ENCODE results near the gene SIN3B. TPM values are rescaled to one million over a fixed set of nuclear protein-coding genes. Genes with fewer than 3 reads are reported as not detected.
A peak's percentile ranks its signal among the peaks of the same experiment; 100 is the strongest.

Gene SIN3B, protein sequence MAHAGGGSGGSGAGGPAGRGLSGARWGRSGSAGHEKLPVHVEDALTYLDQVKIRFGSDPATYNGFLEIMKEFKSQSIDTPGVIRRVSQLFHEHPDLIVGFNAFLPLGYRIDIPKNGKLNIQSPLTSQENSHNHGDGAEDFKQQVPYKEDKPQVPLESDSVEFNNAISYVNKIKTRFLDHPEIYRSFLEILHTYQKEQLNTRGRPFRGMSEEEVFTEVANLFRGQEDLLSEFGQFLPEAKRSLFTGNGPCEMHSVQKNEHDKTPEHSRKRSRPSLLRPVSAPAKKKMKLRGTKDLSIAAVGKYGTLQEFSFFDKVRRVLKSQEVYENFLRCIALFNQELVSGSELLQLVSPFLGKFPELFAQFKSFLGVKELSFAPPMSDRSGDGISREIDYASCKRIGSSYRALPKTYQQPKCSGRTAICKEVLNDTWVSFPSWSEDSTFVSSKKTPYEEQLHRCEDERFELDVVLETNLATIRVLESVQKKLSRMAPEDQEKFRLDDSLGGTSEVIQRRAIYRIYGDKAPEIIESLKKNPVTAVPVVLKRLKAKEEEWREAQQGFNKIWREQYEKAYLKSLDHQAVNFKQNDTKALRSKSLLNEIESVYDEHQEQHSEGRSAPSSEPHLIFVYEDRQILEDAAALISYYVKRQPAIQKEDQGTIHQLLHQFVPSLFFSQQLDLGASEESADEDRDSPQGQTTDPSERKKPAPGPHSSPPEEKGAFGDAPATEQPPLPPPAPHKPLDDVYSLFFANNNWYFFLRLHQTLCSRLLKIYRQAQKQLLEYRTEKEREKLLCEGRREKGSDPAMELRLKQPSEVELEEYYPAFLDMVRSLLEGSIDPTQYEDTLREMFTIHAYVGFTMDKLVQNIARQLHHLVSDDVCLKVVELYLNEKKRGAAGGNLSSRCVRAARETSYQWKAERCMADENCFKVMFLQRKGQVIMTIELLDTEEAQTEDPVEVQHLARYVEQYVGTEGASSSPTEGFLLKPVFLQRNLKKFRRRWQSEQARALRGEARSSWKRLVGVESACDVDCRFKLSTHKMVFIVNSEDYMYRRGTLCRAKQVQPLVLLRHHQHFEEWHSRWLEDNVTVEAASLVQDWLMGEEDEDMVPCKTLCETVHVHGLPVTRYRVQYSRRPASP
- total RNA-seq, result 24.2 and 29.8 TPM in 2 replicates

DNA sequence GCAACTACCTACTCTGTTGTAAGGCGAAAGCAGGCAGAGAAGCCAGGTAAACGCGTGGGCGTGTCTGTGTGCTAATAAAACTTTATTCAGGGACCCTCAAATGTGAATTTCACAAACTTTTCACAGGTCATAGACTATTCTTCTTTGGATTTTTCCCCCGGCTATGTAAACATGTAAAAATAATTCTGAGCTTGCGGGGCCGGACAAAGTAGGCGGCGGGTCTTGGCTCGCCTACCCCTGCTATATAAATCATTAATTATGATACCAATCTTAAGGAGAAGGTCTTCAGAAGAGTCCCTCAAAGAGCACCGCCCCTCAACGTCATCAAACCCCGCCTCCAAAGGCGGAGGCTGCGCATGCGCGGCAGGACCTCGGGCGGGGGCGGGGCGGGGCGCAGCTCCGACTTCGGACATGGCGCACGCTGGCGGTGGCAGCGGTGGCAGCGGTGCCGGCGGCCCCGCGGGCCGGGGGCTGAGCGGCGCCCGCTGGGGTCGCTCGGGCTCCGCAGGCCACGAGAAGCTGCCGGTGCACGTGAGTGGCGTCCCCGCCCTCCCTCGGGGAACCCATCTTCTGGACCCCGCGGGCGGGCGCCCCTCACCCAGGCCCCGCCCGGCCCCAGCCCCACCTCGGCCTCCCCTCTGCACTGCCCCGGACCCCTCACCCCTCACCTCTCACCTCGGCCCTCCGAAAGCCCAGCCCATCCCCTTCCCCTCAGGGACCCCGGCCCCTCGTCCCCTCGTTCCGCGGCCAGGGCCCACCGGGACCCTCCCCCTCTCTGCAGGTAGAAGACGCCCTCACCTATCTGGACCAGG lies at the start of gene SIN3B:
SIN3B (plus strand) TSS at position 389 of the 812 bp plus-strand sequence; CDS start at position 412, 23 bp downstream.
- TF ChIP-seq, protein P1, sequence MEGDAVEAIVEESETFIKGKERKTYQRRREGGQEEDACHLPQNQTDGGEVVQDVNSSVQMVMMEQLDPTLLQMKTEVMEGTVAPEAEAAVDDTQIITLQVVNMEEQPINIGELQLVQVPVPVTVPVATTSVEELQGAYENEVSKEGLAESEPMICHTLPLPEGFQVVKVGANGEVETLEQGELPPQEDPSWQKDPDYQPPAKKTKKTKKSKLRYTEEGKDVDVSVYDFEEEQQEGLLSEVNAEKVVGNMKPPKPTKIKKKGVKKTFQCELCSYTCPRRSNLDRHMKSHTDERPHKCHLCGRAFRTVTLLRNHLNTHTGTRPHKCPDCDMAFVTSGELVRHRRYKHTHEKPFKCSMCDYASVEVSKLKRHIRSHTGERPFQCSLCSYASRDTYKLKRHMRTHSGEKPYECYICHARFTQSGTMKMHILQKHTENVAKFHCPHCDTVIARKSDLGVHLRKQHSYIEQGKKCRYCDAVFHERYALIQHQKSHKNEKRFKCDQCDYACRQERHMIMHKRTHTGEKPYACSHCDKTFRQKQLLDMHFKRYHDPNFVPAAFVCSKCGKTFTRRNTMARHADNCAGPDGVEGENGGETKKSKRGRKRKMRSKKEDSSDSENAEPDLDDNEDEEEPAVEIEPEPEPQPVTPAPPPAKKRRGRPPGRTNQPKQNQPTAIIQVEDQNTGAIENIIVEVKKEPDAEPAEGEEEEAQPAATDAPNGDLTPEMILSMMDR (IDR thresholded peaks at IDR 0.05; ENCODE audit: extremely low read depth, low read depth, low read length), result no peak
- H3K27ac ChIP-seq (ENCODE audit: low read depth, low read length), result peak within 1 kb of the TSS; percentile 61

DNA sequence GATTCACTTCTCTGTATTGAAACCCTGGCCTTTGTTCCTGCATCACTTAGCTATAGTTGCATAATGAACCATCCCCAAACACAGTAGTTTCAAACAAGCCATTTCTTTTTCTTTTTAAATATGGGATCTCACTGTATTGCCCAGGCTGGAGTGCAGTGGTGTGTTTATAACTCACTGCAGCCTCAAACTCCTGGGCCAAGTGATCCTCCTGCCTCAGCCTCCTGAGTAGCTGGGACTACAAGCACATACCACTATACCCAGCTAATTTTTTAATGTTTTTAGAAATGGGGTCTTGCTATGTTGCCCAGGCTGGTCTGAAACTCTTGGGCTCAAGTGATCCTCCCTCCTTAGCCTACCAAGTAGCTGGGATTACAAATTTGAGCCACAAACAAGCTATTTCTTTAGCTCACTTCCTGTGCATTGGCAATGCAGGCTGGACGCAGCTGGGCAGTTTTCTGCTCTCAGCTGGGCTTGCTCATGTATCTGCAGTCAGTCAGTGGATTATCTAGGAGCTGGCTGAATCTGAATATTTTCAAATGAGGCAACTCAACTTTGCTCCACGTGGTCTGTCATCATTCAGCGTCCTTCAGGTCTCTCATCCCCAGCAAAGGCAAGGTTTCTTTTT lies 49.5 kb upstream of the SIN3B start:
- Histone ChIP-seq H2AFZ (ENCODE audit: low read length) (no peak overlapping the region), H3K36me3 (ENCODE audit: insufficient read depth, low read length) (no peaks in the 10 kb centered on the region), H4K20me1 (ENCODE audit: insufficient read depth, low read length) (no peaks in the 10 kb centered on the region), H3K4me2 (ENCODE audit: insufficient read depth, low read length) (no peak overlapping the region), H3K9me3 (ENCODE audit: low read depth, low read length) (no peaks in the 10 kb centered on the region), H3K4me3 (ENCODE audit: insufficient read depth, low read length) (no peak overlapping the region), H3K27me3 (ENCODE audit: insufficient read depth, low read length) (peaks cover 6% of the 10 kb centered on the region), H3K27ac (ENCODE audit: low read depth, low read length) (no peak overlapping the region), H3K4me1 (ENCODE audit: insufficient read depth, low read length) (no peaks in the 10 kb centered on the region), H3K79me2 (ENCODE audit: insufficient read depth, low read length) (no peaks in the 10 kb centered on the region)
- DNase-seq (ENCODE audit: insufficient read length, low spot score, missing footprints), result no peak
- TF ChIP-seq, protein P1 (IDR thresholded peaks at IDR 0.05; ENCODE audit: extremely low read depth, low read depth, low read length), result no peak

More for the DNA sequence above, at the start of gene SIN3B:
- H2AFZ ChIP-seq (ENCODE audit: low read length), result peak within 1 kb of the TSS; percentile 74
- peaks cover 13% of the 10 kb centered on the region for H4K20me1 ChIP-seq (ENCODE audit: insufficient read depth, low read length)
- H3K4me1 ChIP-seq (ENCODE audit: insufficient read depth, low read length), result peaks cover 28% of the 10 kb centered on the region
- H3K36me3 ChIP-seq (ENCODE audit: insufficient read depth, low read length), result peaks cover 22% of the 10 kb centered on the region
- peaks cover 21% of the 10 kb centered on the region for H3K79me2 ChIP-seq (ENCODE audit: insufficient read depth, low read length)
- no peaks in the 10 kb centered on the region for H3K9me3 ChIP-seq (ENCODE audit: low read depth, low read length)
- DNase-seq (ENCODE audit: insufficient read length, low spot score, missing footprints), result peak; percentile 96
- peak within 1 kb of the TSS; percentile 95 for H3K4me2 ChIP-seq (ENCODE audit: insufficient read depth, low read length)
- no peaks in the 10 kb centered on the region for H3K27me3 ChIP-seq (ENCODE audit: insufficient read depth, low read length)
- peak within 1 kb of the TSS; percentile 95 for H3K4me3 ChIP-seq (ENCODE audit: insufficient read depth, low read length)

DNA sequence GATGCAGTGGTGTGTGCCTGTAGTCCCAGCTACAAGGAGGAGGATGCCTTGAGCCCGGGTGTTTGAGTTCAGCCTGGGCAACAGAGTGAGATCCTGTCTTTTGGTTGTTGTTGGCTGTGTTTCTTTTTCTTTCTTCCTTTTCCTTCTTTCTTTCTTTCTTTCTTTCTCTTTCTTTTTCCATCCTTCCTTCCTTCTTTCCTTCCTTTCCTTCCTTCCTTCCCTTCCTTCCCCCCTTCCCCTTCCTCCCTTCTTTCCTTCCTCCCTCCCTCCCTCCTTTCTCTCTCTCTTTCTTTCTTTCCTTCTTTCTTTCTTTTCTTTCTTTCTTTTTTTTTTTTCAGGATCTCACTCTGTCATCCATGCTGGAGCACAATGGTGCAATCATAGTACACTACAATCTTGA lies 46.5 kb upstream of the SIN3B start:
- TF ChIP-seq, protein P1 (IDR thresholded peaks at IDR 0.05; ENCODE audit: extremely low read depth, low read depth, low read length), result no peak
- no peaks in the 10 kb centered on the region for H3K79me2 ChIP-seq (ENCODE audit: insufficient read depth, low read length)
- no peak overlapping the region for H3K27ac ChIP-seq (ENCODE audit: low read depth, low read length)
- DNase-seq (ENCODE audit: insufficient read length, low spot score, missing footprints), result peak; percentile 51
- H3K4me3 ChIP-seq (ENCODE audit: insufficient read depth, low read length), result no peak overlapping the region
- H3K4me2 ChIP-seq (ENCODE audit: insufficient read depth, low read length), result no peak overlapping the region
- H4K20me1 ChIP-seq (ENCODE audit: insufficient read depth, low read length), result no peaks in the 10 kb centered on the region
- peaks cover 6% of the 10 kb centered on the region for H3K27me3 ChIP-seq (ENCODE audit: insufficient read depth, low read length)
- H3K36me3 ChIP-seq (ENCODE audit: insufficient read depth, low read length), result no peaks in the 10 kb centered on the region
- no peaks in the 10 kb centered on the region for H3K4me1 ChIP-seq (ENCODE audit: insufficient read depth, low read length)
- no peak overlapping the region for H2AFZ ChIP-seq (ENCODE audit: low read length)
- H3K9me3 ChIP-seq (ENCODE audit: low read depth, low read length), result no peaks in the 10 kb centered on the region
